Right lung (tissue), 10 donors: Measurements from ENCODE around the gene CHMP1B. TPM values are rescaled to one million over a fixed set of nuclear protein-coding genes. Genes with fewer than 3 reads are reported as not detected.

Experiments
- DNase-seq, 2 donors: peaks; one replicate each; pipeline ENCODE4 v3.0.0-alpha.2; 2013
- long read RNA-seq, 8 donors: transcript quantifications; one replicate each; lab custom pipeline, GENCODE V29; 2026
- polyA plus RNA-seq, 5 donors: library from polyadenylated mRNA; unstranded; fragments of 120-200 nt; gene quantifications; one replicate each; pipeline versions ENCODE4 v1.2.1 to v1.2.3, GENCODE V29; 2013; ENCODE audit warnings: inconsistent platforms in 1 of 5, low replicate concordance in 1 of 5; ENCODE audit not compliant: insufficient read length in 5 of 5, insufficient read depth in 1 of 5

Gene CHMP1B
- polyA plus RNA-seq: 10 to 100 TPM; 37.4 to 40.4 (median 38.1) TPM
- long read RNA-seq, donor 1, transcript CHMP1B-201 (1 exons, 3,054 nt): major isoform, 139 of 139 reads
- long read RNA-seq, donor 1, partial matches to known transcripts: 0 of 139 reads
- long read RNA-seq, donor 1, other reads (novel, unspliced or antisense): 0 of 139 reads
- long read RNA-seq, donor 2, transcript CHMP1B-201 (1 exons, 3,054 nt): major isoform, 64 of 64 reads
- long read RNA-seq, donor 2, partial matches to known transcripts: 0 of 64 reads
- long read RNA-seq, donor 2, other reads (novel, unspliced or antisense): 0 of 64 reads
- long read RNA-seq, donor 3, transcript CHMP1B-201 (1 exons, 3,054 nt): major isoform, 90 of 90 reads
- long read RNA-seq, donor 3, partial matches to known transcripts: 0 of 90 reads
- long read RNA-seq, donor 3, other reads (novel, unspliced or antisense): 0 of 90 reads
- long read RNA-seq, donor 4, transcript CHMP1B-201 (1 exons, 3,054 nt): major isoform, 82 of 82 reads
- long read RNA-seq, donor 4, partial matches to known transcripts: 0 of 82 reads
- long read RNA-seq, donor 4, other reads (novel, unspliced or antisense): 0 of 82 reads
- long read RNA-seq, donor 5, transcript CHMP1B-201 (1 exons, 3,054 nt): major isoform, 140 of 140 reads
- long read RNA-seq, donor 5, partial matches to known transcripts: 0 of 140 reads
- long read RNA-seq, donor 5, other reads (novel, unspliced or antisense): 0 of 140 reads
- long read RNA-seq, donor 6, transcript CHMP1B-201 (1 exons, 3,054 nt): major isoform, 128 of 128 reads
- long read RNA-seq, donor 6, partial matches to known transcripts: 0 of 128 reads
- long read RNA-seq, donor 6, other reads (novel, unspliced or antisense): 0 of 128 reads
- long read RNA-seq, donor 7, transcript CHMP1B-201 (1 exons, 3,054 nt): major isoform, 60 of 60 reads
- long read RNA-seq, donor 7, partial matches to known transcripts: 0 of 60 reads
- long read RNA-seq, donor 7, other reads (novel, unspliced or antisense): 0 of 60 reads
- long read RNA-seq, donor 8, transcript CHMP1B-201 (1 exons, 3,054 nt): major isoform, 35 of 35 reads
- long read RNA-seq, donor 8, partial matches to known transcripts: 0 of 35 reads
- long read RNA-seq, donor 8, other reads (novel, unspliced or antisense): 0 of 35 reads

GRCh38 chr18:11851146-11851805, at the start of gene CHMP1B:
CHMP1B (plus strand) TSS chr18:11851413; CDS start chr18:11851512, 99 bp downstream.
- peak; percentile 97 for DNase-seq

DNA sequence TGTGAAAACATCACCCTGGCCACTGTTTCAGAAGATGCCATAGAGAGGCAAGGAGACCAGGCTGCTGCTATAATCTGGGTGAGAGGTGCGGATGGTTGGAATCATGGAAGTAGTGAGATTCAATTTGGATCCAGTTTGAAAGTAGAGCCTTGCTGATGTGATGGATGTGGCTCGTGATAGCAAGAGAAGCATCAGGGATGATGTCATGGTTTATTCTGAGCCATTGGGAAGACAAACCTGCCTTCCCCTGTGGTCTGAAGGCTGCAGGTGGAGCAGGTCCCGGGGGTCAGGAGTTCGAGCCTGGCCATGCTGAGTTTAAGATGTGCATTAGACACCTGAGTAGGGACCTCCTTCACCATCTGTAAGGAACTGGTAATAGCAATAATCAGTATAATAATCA, 49.6 kb upstream of the CHMP1B start:
- no peak for DNase-seq

- no peak for DNase-seq
Observed at GRCh38 chr18:11802158-11802557, 49.1 kb upstream of the CHMP1B start.

- no peak for DNase-seq
Observed at GRCh38 chr18:11802586-11802985, 48.6 kb upstream of the CHMP1B start.

GRCh38 chr18:11807233-11807632, 44.0 kb upstream of the CHMP1B start:
- DNase-seq: no peak

DNA sequence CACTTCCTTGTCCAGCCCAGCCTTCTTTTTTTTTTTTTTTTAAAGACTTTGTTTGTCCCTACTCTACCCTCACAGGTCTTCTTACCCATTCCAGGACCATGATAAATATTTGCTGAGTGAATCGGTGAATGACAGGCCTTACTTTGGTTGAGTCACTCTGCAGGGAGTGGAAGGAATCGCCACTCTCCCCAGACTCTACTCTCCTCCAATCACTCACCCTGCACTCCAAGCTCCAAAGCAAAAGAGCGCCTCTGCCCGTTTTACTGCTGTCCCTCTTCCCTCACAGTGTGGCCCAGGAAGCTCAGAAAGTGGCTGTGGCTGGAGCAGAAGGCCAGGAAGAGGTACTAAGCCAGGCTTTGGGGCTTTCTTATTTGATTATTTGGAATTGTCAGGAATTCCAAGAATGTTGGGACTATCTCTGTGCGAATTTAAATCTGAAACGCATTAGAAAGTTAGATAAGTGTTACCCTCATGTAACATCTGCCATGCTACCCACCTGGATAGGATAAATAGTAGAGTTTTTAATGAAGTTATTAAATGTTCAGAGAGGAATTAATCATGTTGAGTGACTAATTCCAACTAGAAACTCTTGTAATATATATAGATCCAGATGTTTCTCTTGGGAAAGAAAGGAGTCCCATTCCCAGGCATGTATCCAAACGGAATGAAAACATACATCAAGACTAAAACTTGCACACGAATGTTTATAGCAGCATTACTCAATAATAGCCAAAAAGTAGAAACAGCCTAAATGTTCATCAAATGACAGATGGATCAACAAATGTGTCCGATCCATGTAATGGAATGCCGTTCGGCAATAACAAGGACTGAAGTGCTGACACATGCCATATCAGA, 43.0 kb upstream of the CHMP1B start:
- DNase-seq: no peak

DNA sequence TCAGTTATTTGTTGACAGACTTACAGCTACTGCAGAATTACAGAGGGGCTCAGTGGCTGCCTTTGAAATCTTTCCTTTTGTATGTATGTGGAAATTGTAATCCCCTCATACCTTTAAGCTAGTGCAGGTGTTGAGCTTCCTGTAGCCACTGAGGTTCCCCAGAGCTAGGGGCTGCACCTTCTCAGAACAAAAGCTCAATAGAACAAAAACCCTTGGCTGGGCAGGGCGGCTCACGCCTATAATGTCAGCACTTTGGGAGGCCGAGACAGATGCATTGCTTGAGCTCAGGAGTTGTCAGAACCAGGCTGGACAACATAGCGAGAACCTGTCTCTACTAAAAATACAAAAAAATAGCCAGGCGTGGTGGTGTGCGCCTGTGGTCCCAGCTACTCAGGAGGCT, 41.3 kb upstream of the CHMP1B start:
- no peak for DNase-seq

DNA sequence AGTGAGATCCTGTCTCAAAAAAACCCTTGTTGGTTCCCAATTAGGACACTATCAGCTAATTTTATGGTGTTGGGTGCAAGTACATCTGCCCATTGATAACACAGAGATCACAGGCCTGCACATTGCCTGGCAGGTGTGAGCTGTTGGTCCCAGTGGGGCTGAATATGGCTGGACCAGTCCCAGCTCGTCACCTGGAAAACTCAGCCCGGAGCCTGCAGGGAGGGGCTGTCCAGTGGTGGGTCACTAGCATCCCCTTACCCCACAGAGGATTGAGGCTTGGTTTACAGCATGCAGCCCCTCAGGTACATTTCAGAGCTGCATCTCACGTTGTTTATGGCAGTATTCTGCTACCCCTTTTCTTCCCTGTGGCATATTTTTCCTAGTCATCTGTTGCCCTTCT, 40.8 kb upstream of the CHMP1B start:
- DNase-seq: no peak

DNA sequence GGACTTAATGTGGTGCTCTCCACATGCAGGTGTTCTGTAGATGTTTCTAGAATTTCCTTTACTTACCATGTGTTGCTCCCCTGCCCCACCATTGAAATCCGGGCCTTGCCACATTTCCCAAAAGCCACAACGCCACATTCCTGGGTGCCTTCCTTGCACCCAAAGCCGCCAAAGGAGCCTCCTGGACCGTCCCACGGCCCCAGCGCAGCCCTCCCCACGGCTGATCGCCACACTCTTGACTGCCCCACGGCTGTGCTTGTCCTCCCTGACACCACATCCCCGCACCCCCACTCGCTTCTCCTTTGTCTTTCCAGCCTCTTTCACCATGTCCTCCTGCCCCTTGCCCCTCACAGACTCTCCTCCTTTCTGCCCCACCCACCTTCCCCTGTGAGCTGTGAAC, 40.2 kb upstream of the CHMP1B start:
- DNase-seq: no peak

- DNase-seq: no peak
Observed at GRCh38 chr18:11817229-11817628, 34.0 kb upstream of the CHMP1B start.

DNA sequence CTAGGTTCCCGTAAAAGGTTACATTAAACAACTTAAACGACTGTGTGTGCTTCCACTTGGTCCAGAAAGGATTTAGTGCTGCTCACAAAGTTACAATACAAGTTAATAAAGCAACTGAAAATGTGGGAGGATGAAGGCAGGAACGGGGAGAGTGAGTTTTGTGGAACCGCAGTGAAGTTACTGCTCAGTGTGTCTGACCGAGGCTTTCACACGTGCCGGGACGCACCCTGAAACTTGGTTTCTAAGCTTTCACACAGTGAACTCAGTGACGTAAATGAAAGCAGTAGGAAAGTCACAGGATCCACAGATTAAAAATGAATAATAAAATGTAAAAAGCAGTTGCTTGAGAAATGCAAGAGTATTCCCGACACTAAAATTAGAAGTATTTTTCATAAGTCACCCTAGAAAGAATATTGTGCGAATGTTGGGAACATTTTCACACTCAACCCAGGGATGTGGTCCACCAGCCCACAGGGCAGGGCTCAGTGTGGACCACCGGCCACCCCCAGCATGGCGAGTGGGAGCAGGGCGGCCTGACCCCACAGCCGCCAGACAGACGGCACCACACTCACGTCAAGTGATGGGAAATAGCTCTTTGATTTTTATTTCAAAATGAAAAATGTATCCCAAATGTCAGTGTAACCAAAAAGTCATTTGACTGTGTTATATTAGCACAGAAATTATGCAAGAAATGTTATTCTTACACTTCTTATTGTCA, 32.6 kb upstream of the CHMP1B start:
- no peak for DNase-seq

DNA sequence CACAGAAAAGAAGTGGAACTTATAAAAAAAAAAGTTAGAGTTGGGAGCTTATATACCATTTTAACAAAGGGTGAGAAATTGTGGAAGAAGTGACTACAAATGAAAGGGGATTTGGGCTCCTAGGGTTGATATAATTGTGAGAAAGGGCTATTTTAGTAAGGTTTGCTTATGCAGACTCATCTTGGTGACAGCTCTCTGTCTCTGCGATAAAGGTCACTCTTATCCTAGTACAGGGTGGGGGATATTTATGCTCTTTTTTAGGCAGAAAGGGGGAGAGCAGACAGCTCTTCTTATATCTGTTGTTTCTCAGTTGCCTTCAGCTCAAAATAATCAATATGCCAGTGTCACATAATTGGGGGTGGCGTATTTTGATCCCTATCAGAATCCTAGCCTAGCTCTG, 31.3 kb upstream of the CHMP1B start:
- no peak for DNase-seq

GRCh38 chr18:11820697-11821096, 30.5 kb upstream of the CHMP1B start:
- no peak for DNase-seq

GRCh38 chr18:11821208-11821607, 30.0 kb upstream of the CHMP1B start:
- DNase-seq: no peak

DNA sequence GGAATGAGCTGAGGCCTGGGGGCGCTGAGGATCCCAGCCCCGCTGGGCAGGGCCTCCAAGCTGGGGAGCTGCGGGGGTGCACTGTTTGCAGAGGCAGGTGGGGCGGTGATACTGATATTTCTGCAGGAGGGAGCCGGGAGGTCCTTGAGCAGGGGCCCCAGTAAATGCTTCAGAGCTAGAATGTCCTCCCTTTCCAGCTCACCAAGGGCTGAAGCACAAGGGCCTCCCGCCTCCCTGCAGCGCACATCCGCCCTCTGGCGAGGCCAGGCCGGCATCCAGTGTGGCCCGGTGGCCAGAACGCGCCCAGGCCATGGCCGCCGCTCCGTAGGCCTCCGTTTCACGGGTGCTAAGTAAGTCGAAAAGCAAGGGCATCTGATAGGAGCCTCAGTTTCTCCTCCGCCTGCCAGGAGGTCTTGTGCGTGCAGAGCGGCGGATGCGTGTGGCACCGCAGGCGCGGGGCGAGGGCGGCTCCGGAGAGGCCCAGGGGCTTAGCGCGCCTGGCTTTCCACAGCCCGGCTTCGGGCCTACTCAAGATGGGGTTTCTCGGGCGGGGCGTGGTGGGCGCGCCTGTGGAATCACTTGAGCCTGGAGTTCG, 29.5 kb upstream of the CHMP1B start:
- no peak for DNase-seq

DNA sequence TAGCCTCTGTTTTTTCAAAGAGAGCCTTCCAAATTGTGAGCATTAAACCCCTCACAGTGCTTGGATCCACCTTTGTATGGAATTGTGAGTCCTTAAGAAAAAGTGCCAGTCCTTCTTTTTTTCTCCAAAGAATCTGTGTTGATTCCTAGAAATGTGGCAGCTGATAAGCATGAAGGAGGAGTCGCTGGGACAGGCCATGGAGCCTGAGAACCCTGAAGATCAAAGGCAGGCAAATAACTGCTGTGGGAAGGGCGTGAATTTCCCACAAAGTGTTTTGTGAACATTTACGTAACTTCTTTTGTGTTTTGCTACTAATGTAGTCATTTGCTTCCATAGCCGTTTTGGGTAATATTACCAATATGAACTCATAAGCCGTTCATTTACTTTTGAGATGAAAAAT, 27.7 kb upstream of the CHMP1B start:
- DNase-seq: no peak

DNA sequence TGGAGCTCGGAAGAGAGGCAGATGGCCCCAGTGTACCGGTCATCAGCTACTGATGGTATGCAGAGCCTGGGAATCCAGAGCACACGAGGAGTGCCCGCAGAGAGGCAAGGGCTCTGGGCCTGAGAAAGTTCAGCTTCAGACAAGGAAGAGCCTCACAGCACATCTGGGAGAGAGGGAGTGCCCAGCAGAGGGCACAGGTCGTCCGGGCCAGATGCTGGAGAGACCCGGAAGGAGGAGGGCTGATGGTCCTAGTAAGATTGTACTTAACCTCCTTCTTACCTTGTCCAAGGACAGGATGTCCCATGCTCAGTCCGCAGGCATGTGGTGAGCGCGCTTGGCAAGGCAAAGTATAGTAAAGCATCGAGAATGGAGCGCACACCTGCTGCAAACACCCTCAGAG, 24.4 kb upstream of the CHMP1B start:
- DNase-seq: no peak

GRCh38 chr18:11828786-11829432, 22.3 kb upstream of the CHMP1B start:
- DNase-seq: no peak

DNA sequence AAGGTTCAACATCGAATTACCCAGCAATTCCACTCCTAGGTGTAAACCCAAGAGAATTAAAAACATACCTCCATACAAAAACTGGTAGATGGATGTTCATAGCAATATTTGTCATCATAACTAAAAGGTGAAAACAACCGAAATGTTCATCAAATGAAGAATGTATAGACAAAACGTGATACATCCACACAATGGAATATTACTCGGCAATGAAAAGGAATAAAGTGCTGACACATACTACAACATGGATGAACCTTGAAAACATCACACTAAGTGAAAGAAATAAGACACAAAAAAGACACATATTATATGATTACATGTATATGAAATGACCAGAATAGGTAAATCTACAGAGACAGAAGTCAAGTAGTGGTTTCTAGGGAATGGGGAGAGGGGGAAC, 20.6 kb upstream of the CHMP1B start:
- no peak for DNase-seq
